ENCODE results near the gene MYBPC1. TPM values are rescaled to one million over a fixed set of nuclear protein-coding genes. Genes with fewer than 3 reads are reported as not detected.

The MYBPC1 gene
- total and polyA plus RNA-seq, 2 of the 13 experiments (the other 11 are each of a cell fraction or from before 2014, with no cell fraction given) = 0.31 to 0.53 TPM

GRCh38 chr12:101694297-101694848, 99.6 kb downstream of the MYBPC1 start:
- 76% methylated on average over 2 of the region's 2 CpGs for WGBS (ENCODE audit: low lambda C conversion rate)
- intact Hi-C loops (cut with micrococcal nuclease; ENCODE audit: unreplicated experiment) = no loop called here
- FAIRE-seq (no peak), DNase-seq (ENCODE audit: low spot score) (no peak), ATAC-seq (no peak)
- H3K9me3 ChIP-seq (ENCODE audit: low read length) = no peaks in the 10 kb centered on the region
- H3K4me2 ChIP-seq (ENCODE audit: low read depth, low read length) = no peak overlapping the region
- TF ChIP-seq, protein P1, sequence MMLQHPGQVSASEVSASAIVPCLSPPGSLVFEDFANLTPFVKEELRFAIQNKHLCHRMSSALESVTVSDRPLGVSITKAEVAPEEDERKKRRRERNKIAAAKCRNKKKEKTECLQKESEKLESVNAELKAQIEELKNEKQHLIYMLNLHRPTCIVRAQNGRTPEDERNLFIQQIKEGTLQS (CRISPR knock-in tag; IDR thresholded peaks at IDR 0.05) = no peak
- TF ChIP-seq ZNF264 (CRISPR knock-in tag; IDR thresholded peaks at IDR 0.05) = peak; percentile 97
- TF ChIP-seq ZNF564 (CRISPR knock-in tag; IDR thresholded peaks at IDR 0.05) = peak; percentile 98
- TF ChIP-seq ZNF569 (CRISPR knock-in tag; IDR thresholded peaks at IDR 0.05; ENCODE audit: borderline replicate concordance) = no peak
- no TSS peak for BruUV-seq (replicated peaks)
- no peaks in the 10 kb centered on the region; a peak in 2 of 5 replicates for H3K27me3 ChIP-seq (ENCODE audit: control insufficient read depth in 1 of 2, insufficient read depth in 2 of 2, low read length in 2 of 2)
- H3K4me1 ChIP-seq (ENCODE audit: insufficient read depth, low read length) = peaks cover 42% of the 10 kb centered on the region
- H2AFZ ChIP-seq (ENCODE audit: low read length) = no peak overlapping the region
- H3K36me3 ChIP-seq (replicated peaks in 1 of 2; ENCODE audit: control insufficient read depth in 1 of 2, insufficient read depth in 2 of 2, low read length in 2 of 2) = no peaks in the 10 kb centered on the region
- ChIA-PET POLR2A (interaction anchor here (1.2 to 1.5 kb wide), 2 partner anchors 86 to 94 kb away, joined by 3 to 5 read pairs; no protein-coding TSS in a partner anchor), CTCF (ENCODE audit: low intra/inter-chr PET ratio, low total read pairs) (no interaction called here)
- H3K9ac ChIP-seq (ENCODE audit: insufficient read depth, low read depth, low read length) = no peak overlapping the region
- no peak overlapping the region for H3K27ac ChIP-seq (ENCODE audit: extremely low read length, insufficient read depth, low read length)
- H4K20me1 ChIP-seq (ENCODE audit: insufficient read depth, low read length) = no peaks in the 10 kb centered on the region; the same call in 1 of the 2 replicates
- no peak overlapping the region for H3K4me3 ChIP-seq (replicated peaks in 1 of 3; ENCODE audit: insufficient read depth in 1 of 3, low read depth in 2 of 3, low read length in 3 of 3)
- peaks cover 23% of the 10 kb centered on the region for H3K79me2 ChIP-seq (ENCODE audit: insufficient read depth, low read length)
- in situ Hi-C loops (cut with HindIII; ENCODE audit: extremely low pct_ligation_motif_present, low pct_unique_long_range_greater_than_20kb) = loop anchor here (10.0 kb wide), 1 partner anchor 90 kb away; no protein-coding TSS in a partner anchor

DNA sequence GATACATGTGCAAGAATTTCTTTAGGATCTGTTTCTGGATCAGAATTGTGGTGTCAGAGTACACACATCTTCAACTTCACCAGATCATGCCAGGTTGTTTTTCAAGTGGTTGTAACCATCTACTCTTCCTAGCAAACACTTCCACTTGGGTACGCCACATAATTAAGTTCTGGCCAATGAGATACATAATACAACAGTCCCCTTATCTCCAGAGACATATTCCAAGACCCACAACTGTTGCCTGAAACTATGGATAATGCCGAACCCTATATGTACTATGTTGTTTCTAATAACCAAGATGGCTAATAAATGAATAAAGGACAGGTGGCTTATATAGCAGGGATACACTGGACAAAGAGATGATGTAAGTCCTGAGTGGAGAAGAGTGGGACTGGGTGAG, 100.2 kb downstream of the MYBPC1 start:
- BruUV-seq (replicated peaks) = no TSS peak
- ChIA-PET POLR2A (interaction anchor here (1.0 to 1.8 kb wide), 7 partner anchors 12 to 95 kb away, joined by 3 to 5 read pairs (median 4); no protein-coding TSS in a partner anchor), CTCF (ENCODE audit: low intra/inter-chr PET ratio, low total read pairs) (no interaction called here)
- intact Hi-C loops (cut with micrococcal nuclease; ENCODE audit: unreplicated experiment) (loop anchor here (5.0 kb wide), 1 partner anchor 78 kb away; no protein-coding TSS in a partner anchor), in situ Hi-C loops (cut with HindIII; ENCODE audit: extremely low pct_ligation_motif_present, low pct_unique_long_range_greater_than_20kb) (loop anchor here (10.0 kb wide), 1 partner anchor 90 kb away; no protein-coding TSS in a partner anchor)
- Histone ChIP-seq H4K20me1 (ENCODE audit: insufficient read depth, low read length) (peaks cover 5% of the 10 kb centered on the region), H3K27ac (ENCODE audit: extremely low read length, insufficient read depth, low read length) (no peak overlapping the region), H3K4me3 (replicated peaks in 1 of 3; ENCODE audit: insufficient read depth in 1 of 3, low read depth in 2 of 3, low read length in 3 of 3) (no peak overlapping the region), H3K9me3 (ENCODE audit: low read length) (no peaks in the 10 kb centered on the region), H3K9ac (ENCODE audit: insufficient read depth, low read depth, low read length) (no peak overlapping the region), H3K36me3 (replicated peaks in 1 of 2; ENCODE audit: control insufficient read depth in 1 of 2, insufficient read depth in 2 of 2, low read length in 2 of 2) (no peaks in the 10 kb centered on the region), H3K4me1 (ENCODE audit: insufficient read depth, low read length) (peaks cover 45% of the 10 kb centered on the region), H3K4me2 (ENCODE audit: low read depth, low read length) (no peak overlapping the region), H2AFZ (ENCODE audit: low read length) (no peak overlapping the region), H3K27me3 (ENCODE audit: control insufficient read depth in 1 of 2, insufficient read depth in 2 of 2, low read length in 2 of 2) (no peaks in the 10 kb centered on the region; a peak in 2 of 5 replicates), H3K79me2 (ENCODE audit: insufficient read depth, low read length) (peaks cover 29% of the 10 kb centered on the region)
- DNase-seq (ENCODE audit: low spot score) (no peak), ATAC-seq (no peak), FAIRE-seq (no peak)
- WGBS (ENCODE audit: low lambda C conversion rate) = 100% methylated on average over 2 of the region's 2 CpGs
- TF ChIP-seq SRSF9 (IDR thresholded peaks at IDR 0.05; ENCODE audit: borderline replicate concordance, insufficient read depth, low read depth, low read length, poor library complexity, severe bottlenecking) = no peak
- TF ChIP-seq ZNF710 (CRISPR knock-in tag; IDR thresholded peaks at IDR 0.05; ENCODE audit: borderline replicate concordance) = no peak
- TF ChIP-seq, protein P2, sequence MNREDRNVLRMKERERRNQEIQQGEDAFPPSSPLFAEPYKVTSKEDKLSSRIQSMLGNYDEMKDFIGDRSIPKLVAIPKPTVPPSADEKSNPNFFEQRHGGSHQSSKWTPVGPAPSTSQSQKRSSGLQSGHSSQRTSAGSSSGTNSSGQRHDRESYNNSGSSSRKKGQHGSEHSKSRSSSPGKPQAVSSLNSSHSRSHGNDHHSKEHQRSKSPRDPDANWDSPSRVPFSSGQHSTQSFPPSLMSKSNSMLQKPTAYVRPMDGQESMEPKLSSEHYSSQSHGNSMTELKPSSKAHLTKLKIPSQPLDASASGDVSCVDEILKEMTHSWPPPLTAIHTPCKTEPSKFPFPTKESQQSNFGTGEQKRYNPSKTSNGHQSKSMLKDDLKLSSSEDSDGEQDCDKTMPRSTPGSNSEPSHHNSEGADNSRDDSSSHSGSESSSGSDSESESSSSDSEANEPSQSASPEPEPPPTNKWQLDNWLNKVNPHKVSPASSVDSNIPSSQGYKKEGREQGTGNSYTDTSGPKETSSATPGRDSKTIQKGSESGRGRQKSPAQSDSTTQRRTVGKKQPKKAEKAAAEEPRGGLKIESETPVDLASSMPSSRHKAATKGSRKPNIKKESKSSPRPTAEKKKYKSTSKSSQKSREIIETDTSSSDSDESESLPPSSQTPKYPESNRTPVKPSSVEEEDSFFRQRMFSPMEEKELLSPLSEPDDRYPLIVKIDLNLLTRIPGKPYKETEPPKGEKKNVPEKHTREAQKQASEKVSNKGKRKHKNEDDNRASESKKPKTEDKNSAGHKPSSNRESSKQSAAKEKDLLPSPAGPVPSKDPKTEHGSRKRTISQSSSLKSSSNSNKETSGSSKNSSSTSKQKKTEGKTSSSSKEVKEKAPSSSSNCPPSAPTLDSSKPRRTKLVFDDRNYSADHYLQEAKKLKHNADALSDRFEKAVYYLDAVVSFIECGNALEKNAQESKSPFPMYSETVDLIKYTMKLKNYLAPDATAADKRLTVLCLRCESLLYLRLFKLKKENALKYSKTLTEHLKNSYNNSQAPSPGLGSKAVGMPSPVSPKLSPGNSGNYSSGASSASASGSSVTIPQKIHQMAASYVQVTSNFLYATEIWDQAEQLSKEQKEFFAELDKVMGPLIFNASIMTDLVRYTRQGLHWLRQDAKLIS (CRISPR knock-in tag; IDR thresholded peaks at IDR 0.05) = no peak
- no peak for TF ChIP-seq JUN (CRISPR knock-in tag; IDR thresholded peaks at IDR 0.05)
- no peak for TF ChIP-seq ESRRA (CRISPR knock-in tag; IDR thresholded peaks at IDR 0.05; ENCODE audit: low read depth)
- TF ChIP-seq SMARCE1 (IDR thresholded peaks at IDR 0.05; ENCODE audit: borderline replicate concordance) = no peak
- TF ChIP-seq ZNF562 (CRISPR knock-in tag; IDR thresholded peaks at IDR 0.05; ENCODE audit: borderline replicate concordance) = no peak
